IMR-90 (cell line): ENCODE results near the gene SHROOM3. TPM values are rescaled to one million over a fixed set of nuclear protein-coding genes. Genes with fewer than 3 reads are reported as not detected.
A peak's percentile ranks its signal among the peaks of the same experiment; 100 is the strongest.

Source experiments
- ATAC-seq: fragments of 200-7000 bp; cut with Tn5 transposase; 2 replicates; pipeline ENCODE4 v1.9.1; 2020; ENCODE audit warnings: low read depth, mild to moderate bottlenecking, moderate library complexity
- BruUV-seq: library from RNA; stranded (reverse); fragments of 400-500 nt; replicated peaks from 2 replicates; lab custom pipeline; 2021; lab: Mats Ljungman, UMichigan
- CTCF ChIA-PET: fragments of 300-600 bp; formaldehyde crosslinking; extraction: SDS; loops from one replicate; lab custom pipeline; 2021; ENCODE audit warnings: antibody characterized with exemption; lab: Yijun Ruan, JAX
- POLR2A ChIA-PET: fragments of 300-600 bp; sonication (Branson Sonifier 250); formaldehyde crosslinking; loops from one replicate; lab custom pipeline; 2022; ENCODE audit warnings: antibody characterized with exemption; ENCODE audit not compliant: unreplicated experiment; lab: Charles Lee
- DNase-seq: peaks from one replicate; pipeline ENCODE4 v3.0.0; 2013
- H2AFZ ChIP-seq: replicated peaks from 2 replicates; pipeline ENCODE3; 2013; ENCODE audit warnings: low read length, mild to moderate bottlenecking; ENCODE audit not compliant: poor library complexity
- H2AK5ac ChIP-seq: 2 replicates; pipeline ENCODE4 v1.6.1; 2013; ENCODE audit warnings: low read depth, low read length, inconsistent platforms
- H2AK9ac ChIP-seq: replicated peaks from 2 replicates; pipeline ENCODE3; 2013; ENCODE audit warnings: mild to moderate bottlenecking, low read depth, low read length, moderate library complexity; ENCODE audit not compliant: poor library complexity
- H2BK120ac ChIP-seq: 2 replicates; pipeline ENCODE4 v1.6.1; 2013; ENCODE audit warnings: low read depth, low read length, inconsistent platforms
- H2BK15ac ChIP-seq: 3 replicates; pipeline ENCODE4 v1.6.1; 2013; ENCODE audit warnings: low read depth, low read length, inconsistent platforms
- H2BK20ac ChIP-seq: 2 replicates; pipeline ENCODE4 v1.6.1; 2013; ENCODE audit warnings: low read depth, mild to moderate bottlenecking, inconsistent platforms, low read length, moderate library complexity
- H2BK5ac ChIP-seq: 2 replicates; pipeline ENCODE4 v1.6.1; 2013; ENCODE audit warnings: mild to moderate bottlenecking, low read depth, low read length, inconsistent platforms; ENCODE audit not compliant: poor library complexity, severe bottlenecking
- H3K14ac ChIP-seq: replicated peaks from 2 replicates; pipeline ENCODE4 v1.6.1; 2013; ENCODE audit warnings: low read depth, low read length, inconsistent platforms
- H3K18ac ChIP-seq: 2 replicates; pipeline ENCODE4 v1.6.1; 2013; ENCODE audit warnings: low read depth, low read length, control low read depth
- H3K23ac ChIP-seq: 2 replicates; pipeline ENCODE4 v1.6.1; 2013; ENCODE audit warnings: low read depth, low read length, inconsistent platforms
- H3K27ac ChIP-seq: 2 replicates; pipeline ENCODE4 v1.5.1; 2013; ENCODE audit warnings: mild to moderate bottlenecking, control low read depth, low read length; ENCODE audit not compliant: insufficient read depth
- H3K27me3 ChIP-seq: 2 replicates; pipeline ENCODE4 v1.6.1; 2013; ENCODE audit warnings: low read length; ENCODE audit not compliant: control insufficient read depth, insufficient read depth
- H3K36me3 ChIP-seq: 2 replicates; pipeline ENCODE4 v1.6.1; 2013; ENCODE audit warnings: low read length, mixed read lengths; ENCODE audit not compliant: control insufficient read depth, insufficient read depth
- H3K4ac ChIP-seq: 2 replicates; pipeline ENCODE4 v1.6.1; 2013; ENCODE audit warnings: low read depth, low read length, inconsistent platforms
- H3K4me1 ChIP-seq: 2 replicates; pipeline ENCODE4 v1.6.1; 2013; ENCODE audit warnings: low read length, mixed read lengths; ENCODE audit not compliant: control insufficient read depth, insufficient read depth
- H3K4me2 ChIP-seq: 2 replicates; pipeline ENCODE4 v1.6.1; 2013; ENCODE audit warnings: low read depth, mild to moderate bottlenecking, control low read depth, low read length, moderate library complexity
- H3K4me3 ChIP-seq: 2 replicates; pipeline ENCODE4 v1.5.1; 2013; ENCODE audit warnings: low read depth, mild to moderate bottlenecking, control low read depth, low read length, moderate library complexity; ENCODE audit not compliant: insufficient read depth
- H3K56ac ChIP-seq: 2 replicates; pipeline ENCODE4 v1.6.1; 2013; ENCODE audit warnings: low read length, inconsistent platforms; ENCODE audit not compliant: insufficient read depth; ENCODE audit errors: extremely low read depth
- H3K79me1 ChIP-seq, 2 experiments: 2 replicates each; pipeline ENCODE4 v1.6.1; 2013; ENCODE audit warnings: low read length in 2 of 2, inconsistent platforms in 1 of 2, low read depth in 1 of 2
- H3K9ac ChIP-seq: 2 replicates; pipeline ENCODE4 v1.6.1; 2013; ENCODE audit warnings: low read depth, low read length, control low read depth
- H3K9me1 ChIP-seq: 2 replicates; pipeline ENCODE4 v1.6.1; 2013; ENCODE audit warnings: low read length, inconsistent platforms; ENCODE audit not compliant: insufficient read depth
- H3K9me3 ChIP-seq: 2 replicates; pipeline ENCODE4 v1.6.1; 2013; ENCODE audit warnings: low read length; ENCODE audit not compliant: control insufficient read depth, insufficient read depth
- H4K20me1 ChIP-seq: 2 replicates; pipeline ENCODE4 v1.6.1; 2013; ENCODE audit warnings: low read length, inconsistent platforms; ENCODE audit not compliant: insufficient read depth
- H4K5ac ChIP-seq: 2 replicates; pipeline ENCODE4 v1.6.1; 2013; ENCODE audit warnings: mild to moderate bottlenecking, low read depth, low read length, control low read depth
- H4K8ac ChIP-seq, 2 experiments: 2 replicates each; pipeline ENCODE4 v1.6.1; 2013; ENCODE audit warnings: low read depth in 2 of 2, low read length in 2 of 2, control low read depth in 1 of 2, inconsistent platforms in 1 of 2
- H4K91ac ChIP-seq: 2 replicates; pipeline ENCODE4 v1.6.1; 2013; ENCODE audit warnings: low read depth, low read length, inconsistent platforms; ENCODE audit not compliant: insufficient read depth
- CEBPB ChIP-seq: IDR thresholded peaks from 2 replicates; pipeline ENCODE4 v1.6.1; 2012; ENCODE audit warnings: low read depth, low read length, improper control_type of control experiment
- MXI1 ChIP-seq: IDR thresholded peaks from 2 replicates; pipeline ENCODE4 v1.6.1; 2012; ENCODE audit warnings: low read depth, mild to moderate bottlenecking, low read length, moderate library complexity, borderline replicate concordance
- WGBS, 2 experiments: methylation state at CpG; one replicate each; pipeline versions ENCODE4 v1.1.5 to v1.1.7; 2013; ENCODE audit warnings: missing lambda C conversion rate in 2 of 2; ENCODE audit not compliant: insufficient read length in 1 of 2; ENCODE audit errors: extremely low coverage in 2 of 2; 5-methylcytosine and 5-hydroxymethylcytosine counted together
- dilution Hi-C: fragments of 300-500 bp; cut with HindIII; formaldehyde crosslinking; loops from one replicate; pipeline ENCODE4 v1.14.3; 2018; ENCODE audit warnings: low sequenced_read_pairs; ENCODE audit not compliant: unreplicated experiment
- in situ Hi-C: fragments of 300-500 bp; cut with MboI; formaldehyde crosslinking; loops from 3 replicates; pipeline ENCODE4 v1.14.3; 2019; ENCODE audit warnings: low sequenced_read_pairs, inconsistent platforms, mixed read lengths
- intact Hi-C: fragments of 100-400 bp; cut with micrococcal nuclease; formaldehyde crosslinking; loops from 2 replicates; pipeline ENCODE4 v1.10.0; 2022
- polyA plus RNA-seq, 3 experiments: library from polyadenylated mRNA; depleted of rRNA; stranded (reverse); fragments of >200 nt; gene quantifications; 2 replicates each; pipeline ENCODE4 v1.2.3, GENCODE V29; 2012; ENCODE audit warnings: low replicate concordance in 1 of 3
- total RNA-seq: library from RNA; depleted of rRNA; stranded (reverse); fragments of >200 nt; gene quantifications from 2 replicates; pipeline ENCODE4 v1.2.3, GENCODE V29; 2012

The SHROOM3 gene
- total and polyA plus RNA-seq, 2 of the 4 experiments (the other 2 are of a cell fraction), result 10.8 to 19.5 TPM

DNA sequence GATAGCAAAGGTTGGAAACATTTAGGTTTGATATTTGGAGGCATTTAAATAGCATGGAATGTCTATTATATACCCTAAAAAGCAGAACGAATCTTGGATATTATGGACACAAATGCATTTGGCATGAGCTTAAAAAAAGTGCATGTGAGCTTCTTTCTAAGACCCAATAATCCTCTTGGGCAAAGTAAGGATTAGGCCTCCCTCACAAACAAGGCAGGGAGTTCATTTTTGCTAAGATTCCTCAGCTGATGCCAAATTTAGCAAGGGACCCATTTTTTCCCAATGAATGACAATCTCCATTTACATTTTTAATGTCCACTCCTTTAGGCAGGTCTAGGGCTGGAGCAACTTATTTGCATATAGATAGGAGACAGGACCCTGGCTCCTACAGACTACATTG, 263.1 kb downstream of the SHROOM3 start:
- H3K4me3 ChIP-seq, result no peak overlapping the region
- ChIA-PET CTCF (no interaction called here), POLR2A (no interaction called here)
- no peak overlapping the region for H2AK9ac ChIP-seq
- dilution Hi-C loops, result no loop called here
- no CpG with 5 or more reads among the region's 1 CpG for WGBS, 2 experiments
- H2BK120ac ChIP-seq, result no peak overlapping the region; the same call in 1 of the 2 replicates
- H2AFZ ChIP-seq, result no peak overlapping the region
- H3K9ac ChIP-seq, result no peak overlapping the region
- no peak overlapping the region; the same call in 1 of the 2 replicates for H3K14ac ChIP-seq
- H4K8ac ChIP-seq, result no peak overlapping the region; a peak in 1 of 4 replicates
- H3K4me2 ChIP-seq, result no peak overlapping the region
- peaks cover 32% of the 10 kb centered on the region for H3K9me1 ChIP-seq
- H2BK20ac ChIP-seq, result no peak overlapping the region
- DNase-seq (no peak), ATAC-seq (no peak)
- peak overlapping the region; percentile 15; the same call in 1 of the 2 replicates for H3K4ac ChIP-seq
- H4K5ac ChIP-seq, result 0 out of 2 replicates have a peak overlapping the region, but pooled peaks have one; percentile 12
- peak overlapping the region; percentile 13; the same call in 1 of the 3 replicates for H2BK15ac ChIP-seq
- H3K56ac ChIP-seq, result no peak overlapping the region
- peaks cover 34 to 82% of the 10 kb centered on the region in 2 experiments for H3K79me1 ChIP-seq
- H3K9me3 ChIP-seq, result no peaks in the 10 kb centered on the region
- no peaks in the 10 kb centered on the region for H3K36me3 ChIP-seq
- no peak overlapping the region for H3K27ac ChIP-seq
- in situ Hi-C loops, result no loop called here
- no peak overlapping the region for H4K91ac ChIP-seq
- no peak overlapping the region for H2BK5ac ChIP-seq
- intact Hi-C loops, result no loop called here
- H3K18ac ChIP-seq, result no peak overlapping the region
- no peaks in the 10 kb centered on the region for H4K20me1 ChIP-seq
- no peaks in the 10 kb centered on the region for H3K27me3 ChIP-seq
- BruUV-seq, result no TSS peak
- TF ChIP-seq CEBPB (no peak), MXI1 (no peak)
- H2AK5ac ChIP-seq, result peak overlapping the region; percentile 12; the same call in 1 of the 2 replicates
- H3K4me1 ChIP-seq, result peaks cover 25% of the 10 kb centered on the region
- H3K23ac ChIP-seq, result no peak overlapping the region
